GM19238 (cell line): Measurements from ENCODE around the gene CCDC137.
"Not testable (repeated sequence)": the region's sequence is repeated elsewhere in the genome, so short reads cannot be mapped to it uniquely, and the experiment has no call there.

Experiments
- DNase-seq: peaks from one replicate; pipeline ENCODE4 v3.0.0; 2011; ENCODE audit warnings: low spot score; ENCODE audit not compliant: insufficient read length

Gene CCDC137

DNA sequence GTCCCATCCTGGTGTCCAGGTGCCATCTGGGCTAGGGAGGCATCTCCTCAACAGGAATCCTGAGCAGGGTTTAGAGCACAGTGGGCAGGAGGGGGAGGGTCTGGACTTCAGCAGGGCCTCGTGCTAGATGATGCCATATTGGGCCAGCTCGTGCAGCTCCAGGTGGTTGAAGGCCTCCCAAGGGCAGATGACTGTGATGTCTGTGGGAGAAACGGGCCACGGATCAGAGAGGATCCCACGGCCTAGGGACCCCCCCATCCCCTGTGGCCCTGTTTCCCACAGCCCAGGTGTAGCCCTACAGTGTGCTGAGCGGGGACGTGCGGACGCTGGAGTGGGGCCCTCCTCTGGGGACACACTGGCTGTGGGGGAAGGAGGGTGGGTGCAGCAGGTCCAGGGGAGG is 15.6 kb upstream of the CCDC137 start:
- DNase-seq, result no peak

DNA sequence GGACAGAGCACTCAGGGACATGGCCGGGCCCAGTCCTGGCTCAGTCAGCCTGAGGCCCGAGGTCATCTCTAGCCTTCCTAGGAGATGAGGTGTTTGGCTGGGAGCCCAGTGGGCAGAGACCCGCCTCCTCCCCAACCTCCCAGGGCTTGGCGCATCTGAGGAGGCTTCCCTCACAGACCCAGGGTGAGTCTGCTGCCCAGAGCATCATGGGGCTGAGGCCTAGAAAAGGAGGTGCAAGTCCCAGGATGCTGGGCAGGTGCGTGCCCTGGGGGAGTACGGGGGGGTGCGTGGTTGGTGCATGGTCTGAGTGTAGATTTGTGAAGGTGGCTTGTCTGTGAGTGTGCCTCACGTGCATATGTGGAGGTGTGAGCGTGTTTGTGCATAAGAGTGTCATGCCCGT is 14.8 kb upstream of the CCDC137 start:
- DNase-seq, result no peak

- DNase-seq, result peak; percentile 65
Observed at GRCh38 chr17:81652906-81653771, 13.4 kb upstream of the CCDC137 start.

DNA sequence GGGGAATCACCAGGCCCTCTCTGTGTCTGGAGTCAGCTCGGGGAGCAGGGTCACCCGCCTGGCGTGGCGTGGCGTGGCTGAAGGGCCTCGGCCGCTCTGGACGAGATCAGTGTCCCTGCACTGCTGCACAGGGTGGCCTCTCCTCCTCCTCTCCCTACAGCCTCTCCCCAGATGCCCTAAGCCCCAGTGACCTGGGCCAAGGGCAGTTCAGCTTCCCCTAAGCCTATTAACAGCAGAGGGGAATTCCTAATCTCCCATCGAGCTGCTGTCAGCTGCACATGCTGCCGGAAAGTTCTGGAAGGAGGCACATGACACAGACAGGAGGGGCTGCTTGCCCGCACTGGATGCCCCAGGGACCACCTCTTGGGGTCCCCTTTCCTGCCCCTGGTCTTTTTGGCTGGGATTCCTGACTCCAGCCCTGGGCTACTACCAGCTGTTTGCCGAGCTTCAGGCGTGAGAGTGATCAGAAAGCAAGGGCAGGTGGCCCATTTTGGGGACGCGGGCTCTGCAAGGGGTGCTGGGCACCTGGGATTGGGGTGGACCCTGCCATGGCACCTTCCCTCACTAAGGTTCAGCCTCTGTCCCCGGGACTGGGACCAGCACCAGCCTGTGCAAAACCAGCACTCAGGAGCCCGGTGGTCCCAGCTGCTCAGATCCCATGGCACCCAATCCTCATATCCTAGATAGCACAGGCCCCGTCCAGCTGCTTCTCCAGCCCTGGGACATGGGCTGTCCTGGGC is 11.0 kb upstream of the CCDC137 start:
- no peak for DNase-seq

GRCh38 chr17:81656118-81656743 is 10.3 kb upstream of the CCDC137 start, which contains the start of gene PDE6G:
Gene PDE6G, minus strand, starts transcription at chr17:81656542. Its CDS starts 3,237 bp downstream, at chr17:81653305.
- no peak for DNase-seq

DNA sequence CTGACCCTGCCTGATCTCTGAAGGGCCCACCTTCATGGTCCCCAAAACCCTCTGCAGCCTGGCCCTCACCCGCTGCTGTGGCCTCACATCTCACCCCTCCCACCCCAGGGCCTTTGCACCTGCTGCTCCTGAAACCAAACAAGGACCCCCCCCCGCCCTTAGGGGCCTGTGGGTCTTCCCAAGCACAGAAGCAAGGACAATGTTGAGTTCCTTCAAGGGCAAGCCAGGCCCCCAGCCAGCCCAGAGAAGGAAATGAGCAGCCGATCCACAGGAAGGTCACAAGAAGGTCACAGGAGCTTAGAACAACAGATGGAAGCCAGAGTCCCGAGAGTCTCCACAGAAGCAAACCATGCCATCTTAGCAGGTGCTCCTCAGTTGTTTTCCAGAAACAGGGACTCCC is 9.7 kb upstream of the CCDC137 start:
- DNase-seq, result no peak

DNA sequence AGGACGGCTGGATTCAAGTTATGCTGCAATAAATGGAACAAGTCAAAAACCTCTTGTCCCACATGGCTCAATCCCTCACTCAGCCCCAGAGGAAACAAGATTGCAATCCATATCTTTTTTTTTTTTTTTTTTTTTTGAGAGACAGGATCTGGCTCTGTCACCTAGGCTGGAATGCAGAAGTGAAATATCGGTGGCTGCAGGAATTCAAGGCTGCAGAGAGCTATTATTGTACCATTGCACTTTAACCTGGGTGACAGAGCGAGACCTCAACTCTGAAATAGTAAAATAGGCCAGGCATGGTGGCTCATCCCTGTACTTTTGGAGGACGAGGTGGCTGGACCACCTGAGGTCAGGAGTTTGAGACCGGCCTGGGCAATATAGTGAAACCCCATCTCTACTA is 7.5 kb upstream of the CCDC137 start:
- DNase-seq, result no peak

- no peak for DNase-seq
Observed at GRCh38 chr17:81660441-81660840, 6.1 kb upstream of the CCDC137 start.

GRCh38 chr17:81662002-81662401 is 4.5 kb upstream of the CCDC137 start:
- DNase-seq, result no peak

- DNase-seq, result no peak
Observed at GRCh38 chr17:81664051-81664470, 2.5 kb upstream of the CCDC137 start.

DNA sequence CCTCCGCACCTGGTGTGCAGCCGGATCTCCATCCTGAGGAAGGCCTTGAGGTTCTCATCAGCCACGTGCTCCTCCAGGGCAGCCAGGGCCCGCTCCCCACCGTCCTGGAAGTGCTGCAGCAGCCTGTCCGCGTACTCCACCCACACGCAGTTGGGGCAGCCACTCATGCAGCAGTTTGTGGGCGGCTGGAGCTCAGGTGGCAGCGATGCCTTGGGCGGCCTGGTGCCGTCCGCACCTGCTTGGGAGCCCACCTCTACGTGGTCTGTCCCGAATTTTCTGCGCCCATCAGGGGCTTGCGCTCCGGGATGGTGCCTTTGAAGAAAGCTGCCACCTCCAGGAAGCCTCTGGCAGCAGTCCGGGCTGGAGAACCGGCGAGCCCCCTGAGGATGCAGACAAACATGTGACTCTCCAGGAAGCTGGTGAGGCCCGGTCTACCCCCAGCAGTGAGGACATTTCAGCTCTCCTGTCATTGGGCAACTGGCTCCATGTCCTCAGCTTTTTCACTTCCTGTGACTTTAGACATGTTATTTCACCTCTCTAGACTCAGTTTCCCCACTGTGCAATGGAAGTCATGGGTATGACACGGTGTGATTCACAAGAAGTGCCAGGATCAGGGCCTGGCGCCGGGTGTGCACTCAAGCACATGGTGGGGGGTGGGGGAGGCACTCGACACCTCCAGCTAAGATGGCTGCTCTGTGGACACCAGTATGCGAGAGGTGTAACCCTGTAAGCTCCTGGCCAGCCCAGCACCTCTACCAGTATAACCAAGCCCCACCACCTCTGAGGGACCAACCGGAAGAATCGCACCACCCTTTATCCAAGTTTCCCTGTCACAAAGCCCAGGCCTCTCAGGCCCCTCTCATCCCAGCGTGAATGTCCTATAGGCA is 1.1 kb upstream of the CCDC137 start:
- peak; percentile 55 for DNase-seq

- DNase-seq, result no peak
Observed at GRCh38 chr17:81666092-81666341, 520 bp upstream of the CCDC137 start.

- no peak for DNase-seq
Observed at GRCh38 chr17:81667754-81668153, 1.2 kb downstream of the CCDC137 start.

DNA sequence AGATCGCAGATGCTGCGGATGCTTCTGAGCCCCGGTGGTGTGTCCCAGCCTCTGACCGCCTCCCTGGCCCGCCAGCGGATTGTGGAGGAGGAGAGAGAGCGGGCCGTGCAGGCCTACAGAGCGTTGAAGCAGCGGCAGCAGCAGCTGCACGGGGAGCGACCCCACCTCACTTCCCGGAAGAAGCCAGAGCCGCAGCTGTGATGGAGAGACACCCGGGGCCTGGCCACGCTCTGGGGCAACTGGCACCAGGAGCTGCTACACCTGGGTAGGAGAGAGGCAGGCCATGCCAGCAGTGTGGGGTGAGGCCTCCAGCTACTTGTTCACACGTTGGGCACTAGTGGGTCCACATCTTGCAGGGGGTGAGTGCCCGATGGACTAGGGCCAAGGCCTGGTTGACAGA is 6.0 kb downstream of the CCDC137 start:
- DNase-seq, result no peak

DNA sequence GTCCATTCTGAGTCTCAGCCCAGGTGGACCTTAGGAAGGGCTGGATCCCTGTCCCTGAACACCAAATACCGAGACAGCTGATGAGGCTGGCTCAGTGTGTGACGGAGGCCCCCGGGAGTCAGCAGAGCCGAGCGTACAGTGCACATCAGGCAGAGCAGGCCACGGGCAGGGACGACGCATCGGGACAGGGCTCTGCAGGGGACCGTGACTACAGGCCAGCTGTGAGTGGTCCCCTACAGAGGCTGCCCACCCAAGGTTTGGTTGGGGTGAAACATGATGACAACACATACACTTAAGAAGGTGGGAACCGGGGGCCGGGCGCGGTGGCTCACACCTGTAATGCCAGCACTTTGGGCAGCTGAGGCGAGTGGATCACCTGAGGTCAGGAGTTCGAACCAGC is 6.4 kb downstream of the CCDC137 start:
- DNase-seq, result no peak

DNA sequence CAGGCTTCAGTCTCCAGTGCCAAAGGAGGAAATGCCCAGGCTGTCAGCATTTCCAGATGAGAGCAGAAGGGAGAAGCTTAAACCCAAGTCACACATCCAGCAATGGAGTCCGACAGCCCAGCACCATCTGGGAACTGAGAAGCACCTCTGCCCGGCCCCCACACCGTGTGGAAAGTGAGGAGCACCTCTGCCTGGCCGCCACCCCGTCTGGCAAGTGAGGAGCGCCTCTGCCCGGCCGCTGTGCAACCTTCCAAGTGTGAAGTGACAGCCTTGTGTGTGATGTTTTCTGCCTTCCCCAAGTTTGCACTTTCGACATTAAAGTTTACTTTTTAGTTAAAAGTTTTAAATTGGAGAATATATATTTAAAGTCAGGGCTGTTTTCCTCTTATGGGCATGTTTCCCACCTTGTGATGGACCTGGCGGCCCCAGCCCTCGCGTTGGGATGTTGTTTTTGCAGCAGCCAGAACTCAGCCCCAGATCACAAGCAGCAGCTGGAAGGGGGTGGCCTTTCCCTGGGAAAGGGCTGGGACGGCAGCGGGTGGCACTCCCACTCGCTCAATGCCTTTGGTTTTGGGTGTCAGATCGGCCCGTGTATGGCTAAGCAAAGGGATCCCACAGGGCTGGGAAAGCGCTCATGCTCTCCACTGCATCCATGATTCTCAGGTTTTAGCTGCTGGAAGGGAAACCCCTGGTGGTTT is 7.2 kb downstream of the CCDC137 start:
- DNase-seq, result no peak

GRCh38 chr17:81675515-81676221 is 9.1 kb downstream of the CCDC137 start:
- DNase-seq, result not testable (repeated sequence)

DNA sequence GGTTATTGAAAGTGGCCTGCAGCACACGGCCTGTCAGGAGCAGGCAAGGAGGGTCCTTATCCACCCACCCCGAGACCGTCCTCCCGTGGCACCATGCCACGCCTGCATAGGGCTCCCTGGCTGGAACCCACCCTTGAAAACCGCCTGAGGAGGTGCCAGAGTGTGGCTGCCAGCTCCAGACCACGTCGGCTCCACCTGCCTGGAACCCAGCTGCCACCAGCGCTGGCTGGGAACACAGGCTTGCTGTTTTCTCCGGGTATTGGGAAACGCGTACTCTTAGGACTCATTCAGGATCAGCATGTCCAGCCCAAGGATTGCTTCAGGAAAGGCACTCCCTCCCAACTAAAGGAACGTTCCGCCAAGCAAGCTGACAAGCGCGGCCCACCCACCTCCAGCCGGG is 10.4 kb downstream of the CCDC137 start:
- no peak for DNase-seq

GRCh38 chr17:81680150-81680549 is 13.6 kb downstream of the CCDC137 start:
- no peak for DNase-seq

GRCh38 chr17:81681672-81682071 is 15.1 kb downstream of the CCDC137 start:
- no peak for DNase-seq
